GM12874 (cell line): Measurements from ENCODE around the gene MPP3.

ENCODE experiments used
- CTCF ChIP-seq: IDR thresholded peaks from 2 replicates; pipeline ENCODE4 v1.5.1; 2011; ENCODE audit warnings: low read depth, mild to moderate bottlenecking, control low read depth, low read length, moderate library complexity; ENCODE audit not compliant: insufficient read depth

Gene MPP3

GRCh38 chr17:43857141-43857540 lies 24.2 kb upstream of the MPP3 start:
- no peak for TF ChIP-seq CTCF

- TF ChIP-seq CTCF: no peak
Measured at GRCh38 chr17:43856141-43856540, 23.2 kb upstream of the MPP3 start.

- TF ChIP-seq CTCF: no peak
Measured at GRCh38 chr17:43855061-43855460, 22.1 kb upstream of the MPP3 start.

DNA sequence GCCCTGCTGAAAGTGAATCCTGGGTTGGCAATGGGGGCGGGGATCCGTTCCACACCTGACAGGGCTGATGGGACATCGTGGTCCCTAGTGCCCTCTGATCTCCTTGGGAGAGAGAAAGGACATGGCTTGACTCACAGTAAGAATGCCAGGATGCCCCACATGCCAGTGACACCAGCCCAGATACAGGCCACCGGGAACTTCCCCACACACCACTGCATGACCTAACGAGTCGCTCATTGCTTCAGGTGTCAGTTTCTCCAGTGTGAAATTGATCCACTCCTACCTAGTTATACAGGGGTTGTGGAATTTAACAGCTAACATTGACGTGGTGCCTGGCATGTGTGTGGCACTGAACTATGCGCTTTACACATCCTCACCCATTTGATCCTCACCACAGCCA lies 21.6 kb upstream of the MPP3 start:
- no peak for TF ChIP-seq CTCF

- no peak for TF ChIP-seq CTCF
Measured at GRCh38 chr17:43853546-43853945, 20.6 kb upstream of the MPP3 start.

GRCh38 chr17:43852571-43852970 lies 19.6 kb upstream of the MPP3 start:
- TF ChIP-seq CTCF: no peak

- no peak for TF ChIP-seq CTCF
Measured at GRCh38 chr17:43849116-43849515, 16.2 kb upstream of the MPP3 start.

- TF ChIP-seq CTCF: no peak
Measured at GRCh38 chr17:43848601-43849000, 15.7 kb upstream of the MPP3 start.
